Upper lobe of left lung (tissue), 4 donors: ENCODE data around the gene LDHB.

Experiments
- EP300 ChIP-seq, 4 donors: sonication (generic); formaldehyde crosslinking; IDR thresholded peaks; one replicate each; pipeline ENCODE4 v1.5.1; 2017; ENCODE audit warnings: antibody characterized with exemption in 4 of 4, control low read depth in 2 of 4
- POLR2A ChIP-seq, 4 donors: fragments of 450-650 bp; IDR thresholded peaks; one replicate each; pipeline ENCODE4 v1.5.1; 2016 to 2017; ENCODE audit warnings: antibody characterized with exemption in 4 of 4, mild to moderate bottlenecking in 2 of 4
- POLR2AphosphoS5 ChIP-seq, 2 donors: sonication (generic); formaldehyde crosslinking; IDR thresholded peaks; one replicate each; pipeline ENCODE4 v1.5.1; 2017; ENCODE audit warnings: antibody characterized with exemption in 2 of 2
- TF ChIP-seq, protein P1 (sequence below), 6 experiments: fragments of 450-650 bp in 4 of 6; fragments of 200-600 bp in 2 of 6; sonication (generic) in 2 of 6; IDR thresholded peaks; one replicate each; pipeline ENCODE4 v1.5.1; 2016 to 2019; ENCODE audit warnings: antibody characterized with exemption in 6 of 6

DNA sequence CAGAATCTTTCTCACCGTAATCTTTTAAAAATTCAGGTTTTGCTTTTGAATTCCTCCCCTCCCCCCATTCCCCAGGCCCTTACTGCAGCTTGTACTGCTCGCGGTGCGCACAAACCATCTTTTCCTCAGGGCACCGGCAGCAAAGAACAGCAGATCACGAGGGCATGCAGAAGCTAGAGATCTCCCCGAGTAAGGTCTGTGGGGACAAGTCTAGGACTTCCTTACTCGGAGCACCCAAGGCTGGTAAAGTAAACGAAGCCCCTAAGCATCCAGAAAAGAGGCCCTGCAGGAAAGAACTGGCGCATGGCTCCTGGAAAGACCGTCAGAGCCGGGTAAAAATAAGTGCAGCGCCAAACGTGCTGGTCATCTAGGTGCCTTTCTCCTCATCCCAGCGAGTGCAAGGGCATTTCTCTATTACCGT lies 727 bp downstream of the LDHB start:
- TF ChIP-seq POLR2AphosphoS5 (IDR thresholded peaks at IDR 0.05) (no peak), POLR2A (IDR thresholded peaks at IDR 0.05) (no peak), EP300 (IDR thresholded peaks at IDR 0.05) (no peak)
- TF ChIP-seq, protein P1, sequence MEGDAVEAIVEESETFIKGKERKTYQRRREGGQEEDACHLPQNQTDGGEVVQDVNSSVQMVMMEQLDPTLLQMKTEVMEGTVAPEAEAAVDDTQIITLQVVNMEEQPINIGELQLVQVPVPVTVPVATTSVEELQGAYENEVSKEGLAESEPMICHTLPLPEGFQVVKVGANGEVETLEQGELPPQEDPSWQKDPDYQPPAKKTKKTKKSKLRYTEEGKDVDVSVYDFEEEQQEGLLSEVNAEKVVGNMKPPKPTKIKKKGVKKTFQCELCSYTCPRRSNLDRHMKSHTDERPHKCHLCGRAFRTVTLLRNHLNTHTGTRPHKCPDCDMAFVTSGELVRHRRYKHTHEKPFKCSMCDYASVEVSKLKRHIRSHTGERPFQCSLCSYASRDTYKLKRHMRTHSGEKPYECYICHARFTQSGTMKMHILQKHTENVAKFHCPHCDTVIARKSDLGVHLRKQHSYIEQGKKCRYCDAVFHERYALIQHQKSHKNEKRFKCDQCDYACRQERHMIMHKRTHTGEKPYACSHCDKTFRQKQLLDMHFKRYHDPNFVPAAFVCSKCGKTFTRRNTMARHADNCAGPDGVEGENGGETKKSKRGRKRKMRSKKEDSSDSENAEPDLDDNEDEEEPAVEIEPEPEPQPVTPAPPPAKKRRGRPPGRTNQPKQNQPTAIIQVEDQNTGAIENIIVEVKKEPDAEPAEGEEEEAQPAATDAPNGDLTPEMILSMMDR (IDR thresholded peaks at IDR 0.05): no peak
